ENCODE results near the gene GSTM3.

Gene GSTM3

DNA sequence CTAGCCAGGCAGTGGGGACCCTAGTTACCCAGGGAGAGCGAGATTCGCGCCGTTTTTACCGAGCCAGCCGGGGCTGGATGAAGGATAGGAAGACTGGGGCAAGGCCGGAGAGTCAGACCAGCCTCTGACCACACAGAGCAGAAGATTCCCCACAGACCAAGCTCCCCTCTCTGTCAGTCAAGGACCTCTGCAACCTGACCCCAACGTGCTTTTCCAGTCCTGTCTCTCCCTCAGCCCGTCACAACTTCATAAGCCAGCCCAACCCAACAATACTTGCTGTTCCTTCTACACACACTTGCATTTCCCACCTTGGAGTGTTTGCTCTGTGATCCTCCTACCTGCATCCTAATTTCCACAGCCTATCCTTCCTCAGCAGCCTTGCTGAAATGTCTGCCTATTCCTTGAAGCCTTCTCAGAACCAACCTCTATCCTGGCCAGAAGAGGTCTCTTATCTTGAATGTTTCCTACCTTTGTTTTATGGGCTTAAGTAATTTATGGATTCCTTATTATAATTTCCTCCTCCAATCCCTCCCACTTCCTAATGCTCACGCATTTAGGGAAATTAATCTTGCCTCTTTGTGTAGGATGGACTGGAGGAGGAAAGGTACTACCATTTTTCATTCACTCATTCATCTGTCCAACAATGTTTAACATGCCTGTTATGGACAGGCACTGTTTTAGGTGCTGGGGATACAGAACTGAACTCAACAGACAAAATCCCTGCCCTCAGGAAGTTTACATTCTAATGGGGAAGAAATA is at the start of gene GSTM3:
TSS of gene GSTM3 (minus strand) at position 424 of the 759 bp plus-strand sequence. CDS start 751 bp downstream, outside the sequence.
- DNase-seq (ENCODE audit: low read depth, low spot score): no peak

DNA sequence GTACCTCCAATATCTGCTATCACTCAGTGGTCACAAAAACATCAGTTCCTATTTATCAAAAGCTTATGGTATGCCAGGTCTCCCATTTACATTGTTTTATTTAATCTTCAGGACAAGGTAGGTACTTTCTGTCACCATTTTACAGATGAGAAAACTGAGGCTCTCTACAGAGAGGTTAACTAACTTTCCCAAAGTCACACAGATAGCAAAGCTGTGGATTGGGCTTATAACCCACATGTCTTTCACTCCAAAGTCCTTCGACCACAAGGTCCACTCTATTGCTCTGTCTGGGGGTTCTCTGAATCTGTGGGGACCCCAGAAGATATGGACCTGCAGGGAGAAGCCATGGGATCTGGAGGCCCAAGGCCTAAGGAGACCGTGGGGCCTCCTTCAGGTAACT is 49.5 kb upstream of the GSTM3 start:
- no peak for DNase-seq (ENCODE audit: low read depth, low spot score)

DNA sequence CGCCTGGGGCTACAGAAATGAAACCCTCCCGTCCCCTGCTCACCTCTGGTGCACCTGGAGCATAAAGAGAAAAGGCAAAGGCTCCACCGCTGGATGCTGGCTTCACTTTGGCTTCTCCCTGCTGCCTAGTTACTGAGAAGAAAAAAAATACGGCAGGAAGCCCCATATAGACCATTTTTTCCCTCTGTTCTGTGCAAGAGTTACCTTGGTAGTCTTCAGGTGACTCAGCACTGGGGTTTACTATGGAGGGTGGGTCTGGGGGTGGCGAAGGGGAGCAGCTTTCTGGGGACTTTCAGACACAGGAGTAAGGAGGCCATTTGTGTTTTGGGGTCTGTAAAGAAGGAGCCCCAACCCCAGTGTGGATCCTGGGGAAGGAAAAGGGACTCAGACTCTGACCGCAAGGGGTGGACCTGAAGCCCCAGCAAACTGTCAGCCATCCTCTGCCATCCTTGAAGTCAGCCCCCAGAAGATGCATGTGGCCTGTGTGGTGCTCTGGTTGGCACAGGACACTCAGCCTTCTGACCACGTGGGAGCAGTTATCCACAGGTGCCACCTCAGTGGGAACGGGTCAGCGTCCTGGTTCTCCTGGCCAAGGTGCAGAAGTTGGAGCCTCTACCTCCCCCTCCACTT is 48.8 kb upstream of the GSTM3 start:
- DNase-seq (ENCODE audit: low read depth, low spot score): no peak

DNA sequence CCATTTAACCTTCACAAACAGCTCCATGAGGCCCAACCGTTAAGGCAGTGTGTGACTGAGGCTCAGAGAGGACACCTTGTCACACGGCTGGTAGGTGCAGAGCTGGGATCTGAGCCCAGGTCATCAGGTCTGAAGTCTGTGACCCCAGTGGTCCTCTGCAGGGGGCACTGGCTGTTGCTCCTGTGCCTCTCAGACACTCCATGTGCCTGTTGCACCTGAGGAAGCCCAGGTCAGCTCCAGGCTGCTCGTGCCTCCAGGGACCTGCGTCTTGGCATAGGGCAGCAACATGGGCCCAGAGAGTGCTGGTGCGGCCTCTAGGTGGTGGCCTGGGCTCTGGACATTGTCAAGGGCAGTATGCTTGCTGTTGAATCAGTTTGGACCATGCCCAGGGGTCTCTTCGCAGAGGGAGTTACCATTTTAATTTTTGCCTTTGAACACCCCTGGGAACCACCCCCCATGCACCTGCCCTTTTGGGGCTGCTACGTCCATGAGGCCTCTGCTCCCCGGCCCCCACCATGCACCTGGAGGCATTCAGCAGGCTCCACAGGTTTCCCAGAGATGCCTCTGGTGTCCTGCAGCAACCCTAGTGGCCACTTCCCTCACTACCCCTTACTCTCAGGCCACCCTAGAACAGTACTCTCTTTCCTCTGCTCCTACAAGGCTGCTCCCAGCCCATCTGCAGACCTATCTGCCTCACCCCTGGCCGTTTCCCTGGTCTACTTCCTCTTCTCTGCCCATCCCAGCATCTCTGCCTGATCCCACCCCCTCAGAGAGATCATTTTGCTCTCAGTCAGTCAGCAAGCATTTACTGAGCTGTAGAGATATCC is 48.1 kb upstream of the GSTM3 start:
- no peak for DNase-seq (ENCODE audit: low read depth, low spot score)

DNA sequence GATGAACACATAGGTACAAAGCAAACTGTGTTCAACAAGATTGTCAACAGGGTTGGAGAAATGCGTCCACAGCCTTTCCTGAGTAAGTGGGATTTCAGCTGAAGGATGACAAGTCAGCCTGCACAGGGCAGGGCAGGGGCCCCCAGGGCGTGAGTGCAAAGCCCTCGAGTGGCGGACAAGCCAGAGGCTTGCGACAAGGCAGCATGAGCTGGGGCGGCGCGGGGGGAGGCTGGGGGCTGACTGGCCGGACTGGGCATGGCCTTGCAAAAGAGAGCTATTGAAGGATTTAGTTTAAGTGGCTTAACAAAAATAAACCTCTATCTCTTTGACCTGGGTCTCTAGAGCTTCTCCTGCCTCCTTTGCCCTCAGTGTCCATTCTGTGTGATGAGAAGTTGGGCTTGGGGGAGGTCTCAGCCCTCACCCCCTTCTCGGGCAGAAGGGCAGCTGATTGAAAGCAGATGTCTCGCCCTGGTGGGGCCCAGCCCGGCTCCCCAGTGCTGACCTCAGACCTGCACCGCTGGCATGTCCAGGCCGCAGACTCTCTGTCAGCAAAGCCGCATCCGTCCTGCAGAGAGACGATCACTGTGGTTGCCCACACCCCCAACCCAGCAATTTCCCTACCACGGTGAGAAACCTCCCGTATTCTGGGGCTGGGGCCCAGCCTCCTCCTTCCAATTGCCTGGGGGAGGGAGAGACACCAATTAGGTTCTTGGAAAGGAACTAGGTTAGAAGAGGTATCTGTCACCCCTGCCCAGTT is 47.2 kb upstream of the GSTM3 start:
- no peak for DNase-seq (ENCODE audit: low read depth, low spot score)

DNA sequence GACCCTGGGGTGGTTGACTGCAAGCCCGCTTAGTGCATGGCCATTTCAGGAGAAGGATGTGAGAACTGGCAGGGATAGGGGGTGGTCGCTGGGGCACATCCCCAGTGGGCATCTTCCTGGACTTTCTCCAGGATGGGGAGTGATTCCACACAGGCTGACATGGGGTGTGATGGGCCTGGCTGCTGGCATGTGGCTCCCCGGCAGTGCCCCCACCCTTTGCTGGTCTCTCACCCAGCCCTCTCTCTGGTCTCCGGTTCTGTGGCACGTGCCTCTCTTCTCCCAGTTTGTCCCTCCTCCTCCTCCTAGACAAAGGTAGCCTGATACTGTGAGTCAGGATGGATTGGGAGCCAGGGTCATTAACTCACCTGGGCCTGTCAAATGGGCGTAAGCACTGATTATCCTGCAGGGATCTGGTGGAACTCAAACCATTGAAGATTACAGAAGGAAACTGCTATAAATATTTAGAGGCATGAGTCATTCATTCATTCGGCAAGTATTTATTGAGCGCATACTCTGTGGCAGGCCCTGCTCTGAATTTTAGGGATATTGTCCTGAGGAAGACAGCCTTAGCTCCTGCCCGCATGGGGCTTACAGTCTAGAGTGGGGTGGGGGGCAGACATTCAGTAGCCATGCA is 46.5 kb upstream of the GSTM3 start:
- no peak for DNase-seq (ENCODE audit: low read depth, low spot score)

DNA sequence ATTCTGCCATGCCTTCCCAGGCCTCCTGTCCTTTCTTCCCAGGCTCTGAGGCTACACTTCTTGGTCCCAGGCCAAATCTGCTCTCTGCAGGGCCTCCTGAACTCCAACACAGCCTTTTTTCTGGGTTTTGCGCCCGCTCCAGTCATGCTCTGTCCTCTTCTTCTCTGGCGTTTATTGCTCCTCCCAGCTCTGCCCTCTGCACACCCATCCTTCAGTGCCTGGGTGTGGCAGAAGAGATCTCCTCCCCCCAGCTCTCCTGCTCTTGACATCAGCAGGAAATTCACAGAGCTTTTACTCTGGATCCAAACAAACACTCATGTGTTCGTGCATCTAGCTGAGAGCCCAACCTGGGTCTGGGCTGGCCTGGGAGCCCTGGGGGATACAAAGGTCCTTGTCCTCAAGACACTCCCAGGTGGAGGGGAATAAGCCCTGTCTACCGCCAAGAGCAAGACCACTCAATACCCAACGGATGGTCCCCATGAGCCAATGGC is 45.7 kb upstream of the GSTM3 start:
- no peak for DNase-seq (ENCODE audit: low read depth, low spot score)

DNA sequence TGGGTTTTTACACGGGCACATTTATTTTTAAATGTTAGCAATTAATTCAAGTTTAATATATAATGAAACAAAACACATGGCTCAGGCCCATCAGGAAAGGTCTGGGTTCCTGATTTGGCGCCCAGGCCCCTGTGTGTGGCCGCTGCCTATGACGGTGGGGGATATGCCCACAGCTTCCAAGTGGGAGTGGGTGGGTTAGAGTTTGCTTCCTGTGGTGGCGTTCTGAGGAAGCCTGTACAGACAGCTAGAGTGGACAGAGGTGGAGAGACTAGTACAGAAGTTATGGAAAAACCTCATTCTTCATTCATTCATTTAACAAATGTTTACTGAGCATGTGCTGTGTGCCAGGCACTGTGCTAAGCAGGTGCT is 45.3 kb upstream of the GSTM3 start:
- no peak for DNase-seq (ENCODE audit: low read depth, low spot score)

DNA sequence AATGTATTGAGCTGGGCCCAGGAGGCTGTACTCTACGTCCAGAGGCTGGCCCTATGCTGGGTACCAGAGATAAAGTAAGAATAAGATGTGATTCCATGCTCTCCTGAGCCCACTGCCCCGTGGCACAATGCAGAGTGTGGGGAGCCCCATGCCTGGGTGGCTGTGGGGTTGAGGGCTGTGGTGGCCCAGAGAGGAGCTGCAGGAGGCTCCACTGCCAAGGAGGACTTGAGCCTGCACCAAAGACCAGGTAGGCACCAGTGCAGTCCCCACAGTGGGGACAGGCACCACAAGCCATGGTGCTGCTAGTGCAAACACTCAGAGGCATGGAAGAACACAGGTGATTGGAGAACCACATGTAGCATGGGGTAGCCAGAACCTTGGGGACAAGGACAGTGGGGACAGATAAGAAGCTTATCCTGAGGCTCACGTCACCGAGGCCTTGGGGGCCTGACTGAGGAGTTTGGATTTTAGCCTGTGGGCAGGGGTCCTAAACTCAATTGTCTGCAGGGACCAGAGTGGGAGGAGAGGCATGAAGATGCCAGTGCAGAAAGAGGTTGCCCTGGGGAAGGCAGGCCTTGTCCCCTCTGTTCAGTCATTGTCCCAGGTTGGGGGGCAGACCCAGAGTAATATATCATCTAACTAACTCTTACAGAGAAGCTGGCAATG is 44.7 kb upstream of the GSTM3 start:
- DNase-seq (ENCODE audit: low read depth, low spot score): no peak

DNA sequence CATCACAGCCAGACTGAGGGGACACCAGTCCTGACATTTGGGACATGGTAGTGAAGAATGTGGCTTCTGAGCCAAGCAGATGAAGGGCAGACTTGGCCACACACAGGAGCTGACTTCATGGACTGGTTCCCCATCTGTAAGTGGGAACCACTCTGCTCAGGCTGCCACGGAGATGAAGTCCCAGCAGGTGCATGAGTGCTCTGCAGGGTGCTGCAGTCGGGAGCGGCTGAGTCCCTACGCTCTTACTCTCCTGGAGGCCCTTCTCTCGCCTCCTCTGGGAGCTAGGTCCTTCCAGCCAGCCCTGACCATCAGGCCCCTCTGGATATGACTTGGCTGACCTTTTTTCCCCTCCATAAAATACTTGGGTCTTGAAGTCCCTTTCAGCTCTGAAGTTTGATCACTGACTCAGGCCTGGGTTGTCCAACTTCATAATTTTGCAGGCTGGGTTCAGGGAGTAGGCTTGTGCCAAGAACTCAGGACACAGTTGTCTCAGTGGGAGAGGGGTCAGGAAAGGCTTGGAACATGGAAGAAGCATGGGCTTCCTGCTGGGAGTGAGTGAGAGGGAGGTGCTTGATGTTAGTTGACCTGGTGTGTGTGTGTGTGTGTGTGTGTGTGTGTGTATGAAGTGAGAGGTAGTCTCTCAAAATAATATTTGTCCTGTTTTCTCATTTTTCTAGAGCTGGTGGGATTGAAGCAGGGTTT is 43.9 kb upstream of the GSTM3 start:
- DNase-seq (ENCODE audit: low read depth, low spot score): no peak

DNA sequence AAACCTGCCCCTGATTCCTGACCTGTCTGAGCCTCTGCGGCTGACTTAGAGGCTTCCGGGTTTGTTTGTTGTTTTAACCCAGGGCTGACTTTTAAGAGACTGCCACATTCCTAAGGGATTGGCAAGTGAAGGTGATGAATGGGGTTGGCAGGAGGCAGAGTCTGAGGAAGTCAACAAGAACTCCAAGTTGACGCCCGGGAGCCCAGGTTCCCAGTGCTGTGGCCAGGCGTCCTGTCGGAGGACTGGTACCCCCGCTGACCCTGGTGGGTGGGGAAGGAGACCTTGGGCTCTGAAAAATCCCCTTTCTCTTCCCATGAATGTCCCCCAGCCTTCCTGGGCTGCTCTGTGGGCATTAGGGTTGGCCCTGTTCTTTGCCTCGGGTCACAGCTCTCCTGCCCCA is 42.6 kb upstream of the GSTM3 start:
- no peak for DNase-seq (ENCODE audit: low read depth, low spot score)

DNA sequence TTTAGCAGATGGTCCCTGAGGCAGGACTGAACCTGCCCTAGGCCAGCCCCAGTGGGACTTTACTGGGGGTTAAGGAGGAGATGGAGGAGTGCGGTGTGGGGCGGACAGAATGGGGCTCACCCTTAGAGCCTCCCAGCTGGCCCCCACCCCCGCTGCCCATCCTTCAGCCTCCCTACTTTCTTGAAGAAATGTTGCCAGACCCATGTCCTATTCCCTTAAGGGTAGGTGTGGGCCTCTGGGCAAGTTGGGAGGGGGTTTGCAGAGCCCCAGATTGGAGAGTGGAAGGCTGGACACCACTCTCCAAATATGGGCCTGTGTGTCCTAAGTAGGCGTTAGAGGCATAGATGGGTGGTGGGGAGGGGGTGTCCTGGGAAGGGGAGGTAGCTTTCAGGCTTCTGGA is 42.1 kb upstream of the GSTM3 start:
- no peak for DNase-seq (ENCODE audit: low read depth, low spot score)

DNA sequence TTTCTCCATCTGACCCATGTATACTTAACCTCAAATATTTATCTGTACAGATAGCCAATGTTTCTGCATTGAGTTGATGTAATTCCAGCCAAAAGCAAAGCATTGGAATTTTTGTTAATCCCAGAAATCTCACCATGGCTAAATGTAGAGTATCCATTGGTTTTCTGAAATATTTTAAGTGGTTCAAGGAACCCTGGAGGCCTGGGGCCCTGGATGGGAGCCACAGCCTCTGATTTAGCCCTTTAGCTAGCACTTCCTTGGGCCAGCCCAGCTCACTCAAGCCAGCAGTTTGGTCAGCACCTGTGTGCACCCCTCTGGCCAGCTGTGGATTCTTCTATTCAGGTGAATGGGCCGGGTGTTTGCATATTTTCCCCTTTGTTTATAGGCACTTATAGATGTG is 41.7 kb upstream of the GSTM3 start:
- DNase-seq (ENCODE audit: low read depth, low spot score): no peak

DNA sequence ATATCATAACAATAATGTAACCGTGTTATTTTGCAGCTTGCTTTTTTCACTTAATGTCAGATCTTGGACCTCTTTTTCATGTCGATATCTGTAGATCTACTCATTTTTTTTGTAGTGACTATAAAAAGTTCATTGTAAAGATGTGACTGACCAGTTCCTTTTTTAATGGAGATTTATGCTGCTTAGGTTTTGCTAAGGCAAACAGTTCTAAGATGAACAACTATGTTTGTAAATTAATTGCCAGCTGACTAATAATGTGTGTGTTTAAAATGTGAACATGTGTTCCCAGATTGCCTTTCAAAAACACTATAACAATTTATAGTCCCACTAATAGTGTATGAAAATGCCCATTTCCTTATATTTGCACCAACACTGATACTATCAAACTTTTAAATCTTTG is 41.0 kb upstream of the GSTM3 start:
- DNase-seq (ENCODE audit: low read depth, low spot score): no peak

DNA sequence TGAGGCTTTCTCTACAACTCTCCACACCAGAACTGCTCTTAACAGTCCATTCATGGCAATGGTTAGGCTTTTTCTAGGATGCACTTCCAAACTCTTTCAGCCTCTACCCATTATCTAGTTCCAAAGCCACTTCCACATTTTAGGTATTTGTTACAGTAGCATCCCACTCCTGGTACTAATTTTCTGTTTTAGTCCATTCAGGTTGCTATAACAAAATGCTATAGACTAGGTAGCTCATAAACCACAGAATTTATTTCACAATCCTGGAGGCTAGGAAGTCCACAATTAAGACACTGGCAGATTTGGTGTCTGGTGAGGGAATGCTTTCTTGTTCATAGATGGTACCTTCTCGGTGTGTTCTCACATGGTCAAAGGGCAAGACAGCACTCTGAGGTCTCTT is 40.1 kb upstream of the GSTM3 start:
- DNase-seq (ENCODE audit: low read depth, low spot score): no peak

DNA sequence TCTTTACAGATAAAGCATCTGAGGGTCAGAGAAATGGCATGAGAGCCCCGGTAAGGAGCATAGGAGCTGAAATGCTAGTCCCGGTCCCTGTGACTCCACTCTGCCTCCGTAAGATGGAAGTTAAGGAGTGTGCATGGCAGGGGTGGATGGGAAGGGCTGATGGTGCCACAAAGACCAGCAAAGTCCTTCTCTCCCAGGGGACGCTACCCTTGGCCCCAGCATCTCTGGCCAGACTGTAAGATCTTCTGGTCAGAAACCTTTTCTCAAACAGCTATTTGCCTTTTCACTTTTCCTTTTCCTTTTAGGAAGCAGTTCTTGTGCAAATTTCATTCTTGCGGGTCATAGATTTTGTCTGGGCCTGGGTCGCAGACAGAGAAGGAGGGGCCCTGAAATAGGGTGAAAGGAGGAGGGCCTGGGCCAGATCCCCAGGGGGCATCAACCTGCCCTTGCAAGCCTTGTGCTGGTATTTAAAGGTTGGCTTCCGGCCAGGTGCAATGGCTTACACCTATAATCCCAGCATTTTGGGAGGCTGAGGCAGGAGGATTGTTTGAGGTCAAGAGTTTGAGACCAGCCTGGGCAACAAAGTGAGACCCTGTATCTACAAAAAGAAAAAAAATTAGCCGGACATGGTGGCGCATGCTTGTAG is 37.3 kb upstream of the GSTM3 start:
- no peak for DNase-seq (ENCODE audit: low read depth, low spot score)

DNA sequence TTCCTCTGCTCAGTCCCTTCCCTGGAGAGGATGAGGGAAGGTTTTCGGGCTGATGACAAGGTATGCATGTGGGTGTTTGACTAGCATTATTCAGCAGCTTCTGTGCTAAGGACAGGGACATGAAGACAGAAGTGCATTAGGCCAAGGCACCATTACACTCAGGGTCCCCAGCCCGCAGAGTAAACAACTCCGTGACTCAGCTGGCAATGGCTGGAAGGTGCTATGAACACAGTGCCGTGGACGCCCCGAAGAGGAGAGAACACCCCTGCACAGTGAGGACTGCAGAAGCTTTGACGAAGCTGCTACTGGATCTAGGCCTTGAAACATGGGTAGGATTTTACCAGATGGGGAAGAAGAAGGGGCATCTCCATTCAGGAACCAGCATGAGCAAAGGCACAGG is 36.6 kb upstream of the GSTM3 start:
- no peak for DNase-seq (ENCODE audit: low read depth, low spot score)

DNA sequence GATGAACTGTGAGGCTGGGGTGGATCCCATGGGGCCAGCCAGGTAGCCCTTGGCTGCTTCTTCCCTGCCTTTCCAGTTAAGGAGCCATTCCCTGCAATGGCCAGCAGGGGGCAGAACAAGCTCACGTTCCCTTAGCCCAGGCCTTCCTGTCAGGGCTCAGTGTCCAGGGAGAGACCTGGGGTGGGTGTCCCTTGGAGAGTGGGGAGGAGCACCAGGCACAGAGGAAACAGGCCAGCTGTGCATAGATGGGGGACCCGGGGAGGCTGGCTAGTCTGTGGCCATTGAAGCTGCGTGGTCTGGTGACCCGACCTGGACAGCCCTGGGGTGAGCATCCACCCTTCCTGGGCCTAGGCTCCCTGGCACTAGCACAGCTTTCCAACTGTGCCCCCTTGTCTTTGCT is 36.1 kb upstream of the GSTM3 start:
- DNase-seq (ENCODE audit: low read depth, low spot score): peak; percentile 62

DNA sequence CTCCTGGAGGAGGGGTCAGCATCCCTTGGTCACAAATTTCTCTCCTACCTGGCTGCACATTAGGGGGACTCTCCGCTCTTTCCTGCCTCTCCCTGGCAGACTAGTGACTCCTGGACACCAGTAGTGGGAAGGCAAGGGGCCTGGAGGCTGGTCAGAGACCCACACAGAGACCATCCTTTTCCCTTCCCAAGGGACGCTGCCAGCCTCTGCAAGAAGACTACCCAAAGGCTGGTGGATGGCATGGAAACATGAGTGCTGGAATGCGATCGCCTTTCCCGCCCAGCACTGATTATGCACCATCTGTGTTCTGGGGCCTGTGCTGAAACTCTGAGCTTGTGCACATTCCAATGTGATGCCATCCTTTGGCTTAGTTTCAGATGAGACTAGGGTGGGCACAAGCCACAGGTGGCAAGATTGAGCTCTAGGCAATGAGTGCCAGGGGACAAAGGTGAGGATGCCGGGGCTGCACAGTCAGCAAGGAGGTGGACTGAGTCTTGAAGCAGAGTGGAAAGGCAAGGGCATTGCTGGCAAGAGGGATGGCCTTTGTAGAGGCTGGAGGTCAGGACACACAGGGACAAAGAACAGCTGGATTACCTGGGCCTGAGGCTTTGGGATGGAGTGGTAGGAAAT is 35.5 kb upstream of the GSTM3 start:
- no peak for DNase-seq (ENCODE audit: low read depth, low spot score)
